HG03196 (cell line): Measurements from ENCODE around the gene GPS1.

Source experiments
- ATAC-seq: cut with Tn5 transposase; IDR thresholded peaks from one replicate; pipeline ENCODE4 v1.9.1; 2021; ENCODE audit not compliant: unreplicated experiment

The GPS1 gene

GRCh38 chr17:82087961-82088837 lies 36.5 kb downstream of the GPS1 start:
- ATAC-seq = no peak

- no peak for ATAC-seq
Observed at GRCh38 chr17:82088838-82089722, 37.4 kb downstream of the GPS1 start.

- ATAC-seq = no peak
Observed at GRCh38 chr17:82089723-82090548, 38.2 kb downstream of the GPS1 start.

GRCh38 chr17:82090549-82091263 lies 39.0 kb downstream of the GPS1 start:
- ATAC-seq = no peak

- no peak for ATAC-seq
Observed at GRCh38 chr17:82091264-82092066, 39.8 kb downstream of the GPS1 start.

- ATAC-seq = no peak
Observed at GRCh38 chr17:82092094-82092586, 40.4 kb downstream of the GPS1 start.

GRCh38 chr17:82092628-82092994 lies 40.9 kb downstream of the GPS1 start:
- ATAC-seq = no peak

GRCh38 chr17:82092995-82093751 lies 41.5 kb downstream of the GPS1 start:
- no peak for ATAC-seq

GRCh38 chr17:82094931-82095776 lies 43.5 kb downstream of the GPS1 start:
- ATAC-seq = no peak

- ATAC-seq = no peak
Observed at GRCh38 chr17:82095777-82096708, 44.3 kb downstream of the GPS1 start.

- no peak for ATAC-seq
Observed at GRCh38 chr17:82096709-82097183, 45.0 kb downstream of the GPS1 start.

- ATAC-seq = peak; percentile 9
Observed at GRCh38 chr17:82097184-82097918, 45.7 kb downstream of the GPS1 start.

GRCh38 chr17:82097919-82098168 lies 46.1 kb downstream of the GPS1 start:
- ATAC-seq = peak; percentile 18

GRCh38 chr17:82098169-82098938 lies 46.7 kb downstream of the GPS1 start, which contains the start of gene FASN:
Gene FASN, minus strand, starts transcription at chr17:82098236. Its CDS starts 1,791 bp downstream, at chr17:82096445.
- ATAC-seq = peak; percentile 55
